HepG2 (cell line): ENCODE results near the gene MFAP4. TPM values are rescaled to one million over a fixed set of nuclear protein-coding genes. Genes with fewer than 3 reads are reported as not detected.

Experiments used
- ATAC-seq: fragments of 200-7000 bp; cut with Tn5 transposase; 3 replicates; pipeline ENCODE4 v1.9.1; 2020; ENCODE audit warnings: mild to moderate bottlenecking, moderate library complexity
- BruUV-seq: library from RNA; stranded (reverse); fragments of 400-500 nt; replicated peaks from 2 replicates; lab custom pipeline; 2021; lab: Mats Ljungman, UMichigan
- CTCF ChIA-PET: fragments of 300-600 bp; formaldehyde crosslinking; extraction: SDS; loops from one replicate; lab custom pipeline; 2021; ENCODE audit warnings: low total read pairs, inconsistent platforms, low intra/inter-chr PET ratio; lab: Yijun Ruan, JAX
- POLR2A ChIA-PET: fragments of 350-600 bp; sonication (Branson Sonifier 250); formaldehyde crosslinking; loops from one replicate; lab custom pipeline; 2020; ENCODE audit warnings: antibody characterized with exemption, inconsistent platforms; lab: Yijun Ruan, JAX
- DNase-seq: peaks from one replicate; pipeline ENCODE4 v3.0.0-alpha.2; 2015; ENCODE audit warnings: low spot score
- FAIRE-seq: peaks from 3 replicates; lab custom pipeline; 2011; peaks lifted over from hg19 to GRCh38; lab: Jason Lieb, UNC
- H2AFZ ChIP-seq: one replicate; pipeline ENCODE4 v1.6.1; 2011; ENCODE audit warnings: low read length, inconsistent platforms
- H3K27ac ChIP-seq: fragments of 300-600 bp; 3 replicates; pipeline ENCODE4 v1.8.0; 2011; ENCODE audit warnings: mixed run types, mild to moderate bottlenecking, mixed read lengths, low read length, inconsistent platforms; ENCODE audit not compliant: insufficient read depth; ENCODE audit errors: extremely low read length
- H3K27me3 ChIP-seq, 2 experiments: fragments of 200-600 bp in 1 of 2; 2 replicates in 1 of 2; 3 replicates in 1 of 2; pipeline versions ENCODE4 v1.6.0 to v1.8.0; 2011; ENCODE audit warnings: low read length in 2 of 2, mild to moderate bottlenecking in 2 of 2, moderate library complexity in 2 of 2, inconsistent platforms in 1 of 2; ENCODE audit not compliant: insufficient read depth in 2 of 2, control insufficient read depth in 1 of 2
- H3K36me3 ChIP-seq, 2 experiments: fragments of 200-600 bp in 1 of 2; replicated peaks in 1 of 2; 2 replicates in 1 of 2; 3 replicates in 1 of 2; pipeline versions ENCODE4 v1.5.1 to v1.8.0; 2011; ENCODE audit warnings: low read length in 2 of 2, inconsistent platforms in 1 of 2; ENCODE audit not compliant: insufficient read depth in 2 of 2, control insufficient read depth in 1 of 2
- H3K4me1 ChIP-seq: 2 replicates; pipeline ENCODE4 v1.5.1; 2012; ENCODE audit warnings: low read length, inconsistent platforms; ENCODE audit not compliant: insufficient read depth
- H3K4me2 ChIP-seq: 2 replicates; pipeline ENCODE4 v1.6.0; 2011; ENCODE audit warnings: low read depth, low read length, inconsistent platforms
- H3K4me3 ChIP-seq, 3 experiments: fragments of 200-600 bp in 1 of 3; sonication (generic), shearing (Covaris generic) in 1 of 3; replicated peaks in 1 of 3; 2 replicates each; pipeline ENCODE4 v1.5.1; 2011 to 2016; ENCODE audit warnings: low read length in 3 of 3, inconsistent platforms in 2 of 3, low read depth in 2 of 3, mild to moderate bottlenecking in 2 of 3, control low read depth in 1 of 3, mixed read lengths in 1 of 3; ENCODE audit not compliant: insufficient read depth in 1 of 3
- H3K79me2 ChIP-seq: one replicate; pipeline ENCODE4 v1.6.1; 2011; ENCODE audit warnings: low read length, inconsistent platforms; ENCODE audit not compliant: insufficient read depth
- H3K9ac ChIP-seq: 2 replicates; pipeline ENCODE4 v1.6.0; 2011; ENCODE audit warnings: mild to moderate bottlenecking, low read depth, low read length, inconsistent platforms; ENCODE audit not compliant: insufficient read depth
- H3K9me3 ChIP-seq: 2 replicates; pipeline ENCODE4 v1.5.1; 2012; ENCODE audit warnings: mild to moderate bottlenecking, low read length
- H4K20me1 ChIP-seq: 2 replicates; pipeline ENCODE4 v1.6.0; 2011; ENCODE audit warnings: inconsistent platforms, mild to moderate bottlenecking, low read length, moderate library complexity; ENCODE audit not compliant: insufficient read depth
- CREBL2 ChIP-seq: sonication (generic); formaldehyde crosslinking; IDR thresholded peaks from 2 replicates; pipeline ENCODE4 v1.8.1; 2023; ENCODE audit warnings: missing genetic modification reagents, mild to moderate bottlenecking, borderline replicate concordance
- HNRNPUL1 ChIP-seq: fragments of 200-400 bp; formaldehyde crosslinking; IDR thresholded peaks from 2 replicates; pipeline ENCODE4 v1.6.1; 2017; ENCODE audit warnings: low read depth, mild to moderate bottlenecking, low read length, moderate library complexity
- KDM6A ChIP-seq: IDR thresholded peaks from 2 replicates; pipeline ENCODE4 v1.6.1; 2016; ENCODE audit warnings: low read depth
- NR2C2 ChIP-seq: sonication (generic); formaldehyde crosslinking; IDR thresholded peaks from 2 replicates; pipeline ENCODE4 v1.4.0; 2020; ENCODE audit warnings: missing genetic modification reagents, mild to moderate bottlenecking, moderate library complexity, borderline replicate concordance
- ONECUT2 ChIP-seq: sonication (generic); formaldehyde crosslinking; IDR thresholded peaks from 2 replicates; pipeline ENCODE4 v1.4.0; 2020; ENCODE audit warnings: missing genetic modification reagents
- SIX4 ChIP-seq: sonication (generic); formaldehyde crosslinking; IDR thresholded peaks from 2 replicates; pipeline ENCODE4 v1.4.0; 2020; ENCODE audit warnings: missing genetic modification reagents
- SNAI1 ChIP-seq: sonication (generic); formaldehyde crosslinking; IDR thresholded peaks from 2 replicates; pipeline ENCODE4 v1.5.0; 2020; ENCODE audit warnings: mild to moderate bottlenecking, missing genetic modification reagents, borderline replicate concordance
- SNAPC4 ChIP-seq: sonication (generic); formaldehyde crosslinking; IDR thresholded peaks from 2 replicates; pipeline ENCODE4 v1.4.0; 2020; ENCODE audit warnings: mild to moderate bottlenecking, missing genetic modification reagents
- ZBTB7B ChIP-seq: sonication (generic); formaldehyde crosslinking; IDR thresholded peaks from 2 replicates; pipeline ENCODE4 v1.4.0; 2020; ENCODE audit warnings: missing genetic modification reagents
- ZNF354B ChIP-seq: sonication (generic); formaldehyde crosslinking; IDR thresholded peaks from 2 replicates; pipeline ENCODE4 v1.8.0; 2022; ENCODE audit warnings: mild to moderate bottlenecking, missing genetic modification reagents
- ZNF431 ChIP-seq: sonication (generic); formaldehyde crosslinking; IDR thresholded peaks from 2 replicates; pipeline ENCODE4 v1.9.0; 2022; ENCODE audit warnings: missing genetic modification reagents, low read depth, mild to moderate bottlenecking, borderline replicate concordance
- WGBS: methylation state at CpG from one replicate; pipeline ENCODE4 v1.1.6; 2017; ENCODE audit warnings: low lambda C conversion rate; 5-methylcytosine and 5-hydroxymethylcytosine counted together
- in situ Hi-C: cut with HindIII; loops from 2 replicates; pipeline ENCODE4 v1.10.0; 2017; ENCODE audit warnings: low pct_unique_long_range_greater_than_20kb; ENCODE audit not compliant: extremely low pct_ligation_motif_present
- intact Hi-C: fragments of 100-400 bp; cut with micrococcal nuclease; formaldehyde crosslinking; loops from one replicate; pipeline ENCODE4 v1.10.0; 2022; ENCODE audit not compliant: unreplicated experiment
- polyA plus RNA-seq, 8 experiments: library from polyadenylated mRNA; depleted of rRNA in 3 of 8; stranded (reverse) in 7 of 8; unstranded in 1 of 8; fragments of >200 nt; fragmentation: Illumina TruSeq in 4 of 8; extraction: Trizol in 4 of 8; gene quantifications; 2 replicates each; pipeline versions ENCODE4 v1.2.1 to v1.2.3, GENCODE V29; 2011 to 2016; ENCODE audit warnings: low read depth in 4 of 8, missing spikeins in 1 of 8, mixed read lengths in 1 of 8; ENCODE audit not compliant: insufficient read depth in 1 of 8
- total RNA-seq, 5 experiments: library from RNA; depleted of rRNA; stranded (reverse); fragments of >200 nt; fragmentation: Illumina TruSeq; extraction: Trizol; gene quantifications; 2 replicates each; pipeline ENCODE4 v1.2.3, GENCODE V29; 2016; ENCODE audit warnings: low read depth in 1 of 5
- TF ChIP-seq, protein P1 (sequence below): sonication (generic); formaldehyde crosslinking; IDR thresholded peaks from 2 replicates; pipeline ENCODE4 v1.9.0; 2021; ENCODE audit warnings: missing genetic modification reagents, borderline replicate concordance

MFAP4 gene
- total and polyA plus RNA-seq, 2 of the 13 experiments (the other 11 are each of a cell fraction or from before 2014, with no cell fraction given) = 0.08 TPM; not detected in 1

GRCh38 chr17:19372011-19372370 is 15.0 kb downstream of the MFAP4 start (continued):
- no peak for TF ChIP-seq SNAPC4 (CRISPR knock-in tag)
- no peak for TF ChIP-seq HNRNPUL1
- no peak for TF ChIP-seq CREBL2 (CRISPR knock-in tag)
- TF ChIP-seq ZNF354B (CRISPR knock-in tag) = no peak
- TF ChIP-seq ONECUT2 = no peak
- TF ChIP-seq SIX4 (CRISPR knock-in tag) = no peak

DNA sequence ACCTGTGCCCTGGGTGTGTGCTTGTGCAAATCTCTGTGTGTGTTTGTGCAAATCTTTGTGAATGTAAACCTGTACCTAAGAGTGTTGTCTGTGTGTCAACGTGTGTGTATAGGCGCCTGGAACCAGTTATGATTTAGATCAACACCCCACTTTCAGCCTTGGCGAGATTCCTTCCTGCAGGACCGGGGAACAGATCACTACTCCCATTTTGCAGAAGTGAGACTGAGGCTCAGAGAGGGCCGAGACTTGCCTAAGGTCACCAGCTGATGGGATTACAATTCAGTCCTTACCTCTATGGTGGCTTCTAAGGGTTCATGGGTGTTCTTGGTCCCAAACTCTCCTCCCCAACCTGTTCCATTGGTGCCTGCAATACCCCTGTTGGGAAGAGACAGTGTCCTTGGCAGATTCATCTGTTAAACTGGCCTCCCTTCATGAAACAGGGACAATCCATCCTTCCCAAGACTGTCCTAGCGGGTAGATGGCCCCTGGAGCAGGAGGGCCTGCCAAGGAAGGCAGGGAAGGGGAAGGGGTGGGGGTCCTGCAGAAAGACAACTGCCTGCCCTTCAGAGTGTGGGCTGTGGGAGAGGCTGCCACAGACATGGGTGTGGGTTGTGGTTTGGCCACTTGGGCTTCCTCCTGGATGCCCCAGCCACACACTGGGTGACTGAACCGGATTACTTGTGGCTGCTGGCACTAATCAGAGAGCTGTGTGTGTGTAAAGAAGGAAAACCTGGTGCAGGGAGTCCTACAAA is 15.6 kb downstream of the MFAP4 start:
- Histone ChIP-seq H3K9me3 (no peaks in the 10 kb centered on the region), H3K79me2 (no peaks in the 10 kb centered on the region), H4K20me1 (no peaks in the 10 kb centered on the region), H3K27ac (no peak overlapping the region), H3K27me3 (no peaks in the 10 kb centered on the region), H3K4me1 (peaks cover 45% of the 10 kb centered on the region), H3K4me3 (no peak overlapping the region), H3K4me2 (no peak overlapping the region), H3K9ac (no peak overlapping the region), H3K36me3 (no peaks in the 10 kb centered on the region; a peak in 1 of 5 replicates), H2AFZ (no peak overlapping the region)
- intact Hi-C loops = no loop called here
- BruUV-seq = no TSS peak
- CTCF ChIA-PET = no interaction called here
- in situ Hi-C loops = no loop called here
- FAIRE-seq (no peak), ATAC-seq (no peak), DNase-seq (no peak)
- POLR2A ChIA-PET = no interaction called here
- TF ChIP-seq SNAI1 (CRISPR knock-in tag) = no peak
- no peak for TF ChIP-seq NR2C2 (CRISPR knock-in tag)
- TF ChIP-seq KDM6A (CRISPR knock-in tag) = no peak
- no peak for TF ChIP-seq ZBTB7B (CRISPR knock-in tag)
- no peak for TF ChIP-seq ZNF431
- TF ChIP-seq, protein P1, sequence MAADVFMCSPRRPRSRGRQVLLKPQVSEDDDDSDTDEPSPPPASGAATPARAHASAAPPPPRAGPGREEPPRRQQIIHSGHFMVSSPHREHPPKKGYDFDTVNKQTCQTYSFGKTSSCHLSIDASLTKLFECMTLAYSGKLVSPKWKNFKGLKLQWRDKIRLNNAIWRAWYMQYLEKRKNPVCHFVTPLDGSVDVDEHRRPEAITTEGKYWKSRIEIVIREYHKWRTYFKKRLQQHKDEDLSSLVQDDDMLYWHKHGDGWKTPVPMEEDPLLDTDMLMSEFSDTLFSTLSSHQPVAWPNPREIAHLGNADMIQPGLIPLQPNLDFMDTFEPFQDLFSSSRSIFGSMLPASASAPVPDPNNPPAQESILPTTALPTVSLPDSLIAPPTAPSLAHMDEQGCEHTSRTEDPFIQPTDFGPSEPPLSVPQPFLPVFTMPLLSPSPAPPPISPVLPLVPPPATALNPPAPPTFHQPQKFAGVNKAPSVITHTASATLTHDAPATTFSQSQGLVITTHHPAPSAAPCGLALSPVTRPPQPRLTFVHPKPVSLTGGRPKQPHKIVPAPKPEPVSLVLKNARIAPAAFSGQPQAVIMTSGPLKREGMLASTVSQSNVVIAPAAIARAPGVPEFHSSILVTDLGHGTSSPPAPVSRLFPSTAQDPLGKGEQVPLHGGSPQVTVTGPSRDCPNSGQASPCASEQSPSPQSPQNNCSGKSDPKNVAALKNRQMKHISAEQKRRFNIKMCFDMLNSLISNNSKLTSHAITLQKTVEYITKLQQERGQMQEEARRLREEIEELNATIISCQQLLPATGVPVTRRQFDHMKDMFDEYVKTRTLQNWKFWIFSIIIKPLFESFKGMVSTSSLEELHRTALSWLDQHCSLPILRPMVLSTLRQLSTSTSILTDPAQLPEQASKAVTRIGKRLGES (CRISPR knock-in tag) = no peak
- WGBS = 92% methylated on average over 6 of the region's 7 CpGs
